DLD1 (cell line): ENCODE data around the gene DNAJC17.

Source experiments
- in situ Hi-C: cut with HindIII; loops from 2 replicates; pipeline ENCODE4 v1.10.0; 2017; ENCODE audit warnings: low sequenced_read_pairs

The DNAJC17 gene

GRCh38 chr15:40793216-40793989 lies 13.9 kb downstream of the DNAJC17 start:
- in situ Hi-C loops = loop anchor here (10.0 kb wide), 1 partner anchor 91 kb away; no protein-coding TSS in a partner anchor

GRCh38 chr15:40792394-40792793 lies 14.9 kb downstream of the DNAJC17 start:
- in situ Hi-C loops = loop anchor here (10.0 kb wide), 1 partner anchor 92 kb away; no protein-coding TSS in a partner anchor

GRCh38 chr15:40790718-40791117 lies 16.6 kb downstream of the DNAJC17 start:
- in situ Hi-C loops = loop anchor here (10.0 kb wide), 1 partner anchor 94 kb away; no protein-coding TSS in a partner anchor

GRCh38 chr15:40789999-40790398 lies 17.3 kb downstream of the DNAJC17 start:
- in situ Hi-C loops = loop anchor here (10.0 kb wide), 1 partner anchor 95 kb away; no protein-coding TSS in a partner anchor

- in situ Hi-C loops = no loop called here
Measured at GRCh38 chr15:40789119-40789518, 18.2 kb downstream of the DNAJC17 start.

GRCh38 chr15:40787991-40788390 lies 19.3 kb downstream of the DNAJC17 start:
- in situ Hi-C loops = no loop called here

GRCh38 chr15:40787344-40787841 lies 19.9 kb downstream of the DNAJC17 start:
- in situ Hi-C loops = no loop called here

GRCh38 chr15:40785814-40786213 lies 21.5 kb downstream of the DNAJC17 start:
- in situ Hi-C loops = no loop called here

- in situ Hi-C loops = no loop called here
Measured at GRCh38 chr15:40785164-40785563, 22.1 kb downstream of the DNAJC17 start.

- in situ Hi-C loops = no loop called here
Measured at GRCh38 chr15:40782609-40783227, 24.6 kb downstream of the DNAJC17 start.

- in situ Hi-C loops = loop anchor here (5.0 kb wide), 1 partner anchor 34 kb away; no protein-coding TSS in a partner anchor
Measured at GRCh38 chr15:40776537-40777141, 30.6 kb downstream of the DNAJC17 start.

- in situ Hi-C loops = loop anchor here (5.0 kb wide), 1 partner anchor 34 kb away; no protein-coding TSS in a partner anchor
Measured at GRCh38 chr15:40775740-40776536, 31.3 kb downstream of the DNAJC17 start.

- in situ Hi-C loops = loop anchor here (5.0 kb wide), 1 partner anchor 33 kb away; no protein-coding TSS in a partner anchor
Measured at GRCh38 chr15:40775007-40775406, 32.3 kb downstream of the DNAJC17 start.

GRCh38 chr15:40773902-40774301 lies 33.4 kb downstream of the DNAJC17 start:
- in situ Hi-C loops = no loop called here

- in situ Hi-C loops = no loop called here
Measured at GRCh38 chr15:40773496-40773895, 33.8 kb downstream of the DNAJC17 start.

GRCh38 chr15:40772014-40772413 lies 35.3 kb downstream of the DNAJC17 start:
- in situ Hi-C loops = no loop called here

- in situ Hi-C loops = no loop called here
Measured at GRCh38 chr15:40771242-40771641, 36.0 kb downstream of the DNAJC17 start.

GRCh38 chr15:40770147-40770721 lies 37.0 kb downstream of the DNAJC17 start:
- in situ Hi-C loops = no loop called here

GRCh38 chr15:40769274-40770146 lies 37.8 kb downstream of the DNAJC17 start, which contains the start of gene C15orf62:
Gene C15orf62 (plus strand): TSS chr15:40769980. CDS start chr15:40770496, 516 bp downstream.
- in situ Hi-C loops = no loop called here
